ENCODE data around the gene PPP3CA.

The PPP3CA gene

GRCh38 chr4:101075536-101075935 lies 271.8 kb downstream of the PPP3CA start:
- no peak overlapping the region for H3K4me3 ChIP-seq (ENCODE audit: low read length)
- TF ChIP-seq CTCF (IDR thresholded peaks at IDR 0.05; ENCODE audit: insufficient read depth, low read depth, low read length, missing control alignments), result no peak
- no peak for DNase-seq (ENCODE audit: low read depth)

- no peak for TF ChIP-seq CTCF (IDR thresholded peaks at IDR 0.05; ENCODE audit: insufficient read depth, low read depth, low read length, missing control alignments)
- no peak overlapping the region for H3K4me3 ChIP-seq (ENCODE audit: low read length)
- no peak for DNase-seq (ENCODE audit: low read depth)
Measured at GRCh38 chr4:101074326-101074725, 273.0 kb downstream of the PPP3CA start.

DNA sequence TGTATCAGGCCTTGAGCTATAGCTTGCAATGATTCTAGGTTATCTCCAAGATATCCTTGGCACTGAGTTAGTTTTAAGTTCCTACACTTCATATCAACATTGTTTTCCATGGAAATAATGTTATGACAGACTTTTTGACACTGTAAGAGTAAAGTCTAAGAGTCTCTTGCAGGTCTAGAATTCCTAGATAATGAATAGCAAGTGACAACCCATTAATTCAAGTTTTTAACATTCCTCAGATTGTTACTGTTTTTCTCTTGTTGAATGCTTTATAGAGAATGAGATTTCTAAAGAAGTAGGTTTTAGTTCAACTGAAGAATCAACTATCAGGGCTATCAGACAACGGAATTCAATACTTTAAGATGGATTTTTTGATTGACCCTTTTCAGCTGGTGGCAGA lies 276.1 kb downstream of the PPP3CA start:
- no peak for DNase-seq (ENCODE audit: low read depth)
- no peak overlapping the region for H3K4me3 ChIP-seq (ENCODE audit: low read length)
- TF ChIP-seq CTCF (IDR thresholded peaks at IDR 0.05; ENCODE audit: insufficient read depth, low read depth, low read length, missing control alignments), result no peak

- TF ChIP-seq CTCF (IDR thresholded peaks at IDR 0.05; ENCODE audit: insufficient read depth, low read depth, low read length, missing control alignments), result no peak
- no peak overlapping the region for H3K4me3 ChIP-seq (ENCODE audit: low read length)
- DNase-seq (ENCODE audit: low read depth), result no peak
Measured at GRCh38 chr4:101068115-101068514, 279.2 kb downstream of the PPP3CA start.

DNA sequence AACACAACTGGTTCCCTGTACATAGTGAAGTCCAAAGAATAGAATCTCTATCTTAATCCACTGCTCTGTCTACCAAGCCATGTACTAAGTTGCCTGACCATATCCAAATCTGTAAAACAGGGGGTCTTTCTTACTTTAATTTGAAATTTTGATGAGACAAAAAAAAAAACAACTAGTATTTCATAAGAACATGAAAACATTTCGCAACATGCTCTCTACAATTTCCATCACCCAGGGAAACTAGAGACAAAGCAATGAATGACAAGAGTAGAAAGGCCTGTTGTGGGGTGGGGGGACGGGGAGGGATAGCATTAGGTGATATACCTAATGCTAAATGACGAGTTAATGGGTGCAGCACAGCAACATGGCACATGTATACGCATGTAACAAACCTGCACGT lies 279.9 kb downstream of the PPP3CA start:
- H3K4me3 ChIP-seq (ENCODE audit: low read length), result no peak overlapping the region
- peak; percentile 3 for DNase-seq (ENCODE audit: low read depth)
- no peak for TF ChIP-seq CTCF (IDR thresholded peaks at IDR 0.05; ENCODE audit: insufficient read depth, low read depth, low read length, missing control alignments)

DNA sequence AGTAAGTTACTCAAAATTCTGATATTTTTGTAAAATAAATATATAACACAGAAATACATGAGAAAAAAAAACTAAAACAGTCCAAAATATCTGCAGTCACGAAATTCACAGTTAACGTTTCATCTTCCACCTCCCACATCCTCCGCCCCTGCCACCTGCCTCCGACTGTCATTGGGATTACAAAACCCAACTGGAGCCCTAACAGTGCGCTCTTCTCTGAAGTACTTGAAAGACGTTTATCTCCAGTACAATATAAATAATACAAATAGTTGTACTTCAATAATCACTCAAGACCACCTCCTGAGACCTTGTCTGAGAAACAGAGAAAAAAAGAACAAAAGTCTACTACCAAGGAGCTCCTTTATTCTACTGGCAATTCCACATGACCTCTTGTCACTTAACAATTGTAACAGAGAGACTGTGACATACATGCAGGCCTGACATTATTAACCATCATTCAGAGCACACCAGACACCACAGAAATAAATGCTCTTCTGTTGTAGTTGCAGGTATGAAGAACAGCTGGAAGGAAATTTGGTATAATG lies 280.6 kb downstream of the PPP3CA start:
- DNase-seq (ENCODE audit: low read depth), result no peak
- TF ChIP-seq CTCF (IDR thresholded peaks at IDR 0.05; ENCODE audit: insufficient read depth, low read depth, low read length, missing control alignments), result no peak
- H3K4me3 ChIP-seq (ENCODE audit: low read length), result no peak overlapping the region

DNA sequence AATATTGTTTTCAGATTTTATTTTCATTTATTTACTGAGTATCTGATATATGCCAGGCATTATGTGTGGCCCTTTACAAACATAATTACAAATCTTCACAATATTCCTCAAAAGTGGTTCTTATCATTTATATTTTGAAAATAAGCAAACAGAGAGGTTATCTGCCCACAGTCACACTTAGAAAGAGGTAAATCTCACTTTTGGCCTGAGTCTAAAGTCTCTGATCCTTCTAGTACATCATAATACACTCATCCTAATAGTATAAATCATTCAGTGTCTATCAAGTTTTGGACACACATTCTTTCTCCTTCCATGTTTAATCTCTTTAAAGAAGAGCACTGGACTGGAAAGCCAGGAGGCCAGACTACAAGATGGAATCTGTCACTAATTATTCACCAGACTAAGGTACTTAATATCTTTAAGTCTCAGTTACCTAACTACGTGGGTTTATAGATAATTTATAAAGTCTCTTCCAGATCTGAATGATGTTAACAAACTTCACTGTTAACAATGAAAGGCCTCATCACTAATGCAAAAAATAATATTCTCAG lies 281.3 kb downstream of the PPP3CA start:
- TF ChIP-seq CTCF (IDR thresholded peaks at IDR 0.05; ENCODE audit: insufficient read depth, low read depth, low read length, missing control alignments), result no peak
- H3K4me3 ChIP-seq (ENCODE audit: low read length), result no peak overlapping the region
- DNase-seq (ENCODE audit: low read depth), result no peak

Measured in epithelial cell of esophagus (primary cell).